Choroid plexus epithelial cell (primary cell): ENCODE results near the gene PIK3R5.

Source experiments
- DNase-seq: peaks from one replicate; pipeline ENCODE4 v3.0.0-alpha.2; 2010; ENCODE audit warnings: low read depth
- H3K4me3 ChIP-seq: 2 replicates; pipeline ENCODE4 v1.5.1; 2011; ENCODE audit warnings: low read depth, mild to moderate bottlenecking, control low read depth, low read length, moderate library complexity
- TF ChIP-seq, protein P1 (sequence below): conservative IDR thresholded peaks from 2 replicates; pipeline ENCODE4 v1.5.1; 2011; ENCODE audit warnings: low read depth, mild to moderate bottlenecking, control low read depth, inconsistent platforms, low read length, moderate library complexity

PIK3R5 gene

DNA sequence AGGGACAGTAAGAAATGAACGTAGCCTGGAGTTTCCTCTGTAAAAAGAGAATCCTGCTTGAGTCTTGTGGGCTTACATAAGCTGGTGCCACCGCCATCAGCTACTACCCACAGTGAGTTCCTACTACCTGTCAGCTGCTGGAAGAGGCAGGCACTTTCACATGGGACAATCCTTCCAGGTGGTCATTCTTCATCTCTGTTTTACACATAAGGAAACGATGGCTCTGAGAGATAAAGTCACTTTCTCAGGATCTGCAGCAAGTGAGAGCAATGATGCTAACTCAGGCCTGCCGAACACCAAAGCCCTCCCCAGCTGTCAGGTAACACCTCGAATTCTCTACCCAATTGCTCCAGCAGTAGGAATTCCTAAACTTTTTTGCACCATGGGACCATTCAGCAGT lies 26.6 kb downstream of the PIK3R5 start:
- DNase-seq: no peak
- no peak overlapping the region for H3K4me3 ChIP-seq
- TF ChIP-seq, protein P1, sequence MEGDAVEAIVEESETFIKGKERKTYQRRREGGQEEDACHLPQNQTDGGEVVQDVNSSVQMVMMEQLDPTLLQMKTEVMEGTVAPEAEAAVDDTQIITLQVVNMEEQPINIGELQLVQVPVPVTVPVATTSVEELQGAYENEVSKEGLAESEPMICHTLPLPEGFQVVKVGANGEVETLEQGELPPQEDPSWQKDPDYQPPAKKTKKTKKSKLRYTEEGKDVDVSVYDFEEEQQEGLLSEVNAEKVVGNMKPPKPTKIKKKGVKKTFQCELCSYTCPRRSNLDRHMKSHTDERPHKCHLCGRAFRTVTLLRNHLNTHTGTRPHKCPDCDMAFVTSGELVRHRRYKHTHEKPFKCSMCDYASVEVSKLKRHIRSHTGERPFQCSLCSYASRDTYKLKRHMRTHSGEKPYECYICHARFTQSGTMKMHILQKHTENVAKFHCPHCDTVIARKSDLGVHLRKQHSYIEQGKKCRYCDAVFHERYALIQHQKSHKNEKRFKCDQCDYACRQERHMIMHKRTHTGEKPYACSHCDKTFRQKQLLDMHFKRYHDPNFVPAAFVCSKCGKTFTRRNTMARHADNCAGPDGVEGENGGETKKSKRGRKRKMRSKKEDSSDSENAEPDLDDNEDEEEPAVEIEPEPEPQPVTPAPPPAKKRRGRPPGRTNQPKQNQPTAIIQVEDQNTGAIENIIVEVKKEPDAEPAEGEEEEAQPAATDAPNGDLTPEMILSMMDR: no peak

DNA sequence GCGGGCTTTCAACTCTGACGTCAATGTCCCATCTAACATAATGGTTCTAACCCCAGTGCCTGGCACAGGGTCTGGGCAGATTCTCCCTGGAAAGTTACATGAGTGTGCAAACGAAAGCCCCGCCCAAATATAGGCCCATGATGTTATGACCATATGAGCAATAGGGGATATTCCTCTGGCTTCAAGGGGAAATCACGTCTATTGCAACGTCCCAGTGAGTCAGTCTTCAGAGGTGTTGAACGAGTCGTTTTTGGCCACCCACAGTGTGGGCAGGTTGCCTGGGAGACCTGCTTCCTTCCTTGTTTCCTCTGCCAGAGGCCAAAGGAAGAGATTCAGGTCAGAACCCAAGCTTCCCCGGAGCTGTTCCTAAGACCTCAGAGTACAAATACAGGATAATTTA lies 30.3 kb downstream of the PIK3R5 start:
- no peak overlapping the region for H3K4me3 ChIP-seq
- TF ChIP-seq, protein P1: no peak
- DNase-seq: no peak

DNA sequence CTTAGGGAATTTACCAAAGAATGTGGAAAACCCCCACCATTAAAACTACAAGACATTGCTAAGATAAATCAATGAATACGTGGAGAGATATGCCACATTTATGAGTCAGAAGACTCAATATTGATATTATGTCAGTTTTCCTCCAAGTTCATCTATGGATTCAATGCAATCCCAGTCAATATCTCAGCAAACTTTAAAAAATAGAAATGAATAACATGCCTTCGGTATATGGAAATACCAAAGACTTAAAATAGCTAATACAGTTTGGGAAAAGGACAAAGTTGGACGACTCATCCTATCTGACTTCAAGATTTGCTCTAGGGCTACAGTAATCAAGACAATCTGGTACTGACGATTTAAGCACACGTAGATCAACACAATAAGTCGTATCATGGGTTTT lies 31.2 kb downstream of the PIK3R5 start:
- TF ChIP-seq, protein P1: no peak
- no peak for DNase-seq
- H3K4me3 ChIP-seq: no peak overlapping the region

- TF ChIP-seq, protein P1: no peak
- no peak for DNase-seq
- no peak overlapping the region for H3K4me3 ChIP-seq
Observed at GRCh38 chr17:8930649-8931048, 34.9 kb downstream of the PIK3R5 start.

DNA sequence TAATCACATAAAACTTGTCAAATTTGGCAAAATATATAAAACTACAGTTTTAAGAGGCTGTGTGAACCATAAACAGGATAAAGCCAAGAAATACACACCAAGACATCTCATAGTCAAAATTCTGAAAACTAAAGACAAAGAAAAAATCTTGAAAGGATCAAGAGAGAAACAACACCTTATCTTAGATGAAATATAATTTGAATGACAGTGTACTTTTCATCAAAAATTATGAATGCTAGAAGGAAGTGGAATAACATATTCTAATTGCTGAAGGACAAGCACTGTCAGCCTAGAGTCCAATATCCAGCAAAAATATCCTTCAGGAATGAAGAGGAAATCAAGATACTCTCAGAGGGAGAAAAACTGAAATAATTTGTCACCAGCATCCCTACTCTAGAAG lies 37.2 kb downstream of the PIK3R5 start:
- no peak overlapping the region for H3K4me3 ChIP-seq
- TF ChIP-seq, protein P1: no peak

GRCh38 chr17:8927395-8927794 lies 38.1 kb downstream of the PIK3R5 start:
- DNase-seq: no peak
- TF ChIP-seq, protein P1: no peak
- no peak overlapping the region for H3K4me3 ChIP-seq

More for the DNA sequence above, 37.2 kb downstream of the PIK3R5 start:
- DNase-seq: no peak

DNA sequence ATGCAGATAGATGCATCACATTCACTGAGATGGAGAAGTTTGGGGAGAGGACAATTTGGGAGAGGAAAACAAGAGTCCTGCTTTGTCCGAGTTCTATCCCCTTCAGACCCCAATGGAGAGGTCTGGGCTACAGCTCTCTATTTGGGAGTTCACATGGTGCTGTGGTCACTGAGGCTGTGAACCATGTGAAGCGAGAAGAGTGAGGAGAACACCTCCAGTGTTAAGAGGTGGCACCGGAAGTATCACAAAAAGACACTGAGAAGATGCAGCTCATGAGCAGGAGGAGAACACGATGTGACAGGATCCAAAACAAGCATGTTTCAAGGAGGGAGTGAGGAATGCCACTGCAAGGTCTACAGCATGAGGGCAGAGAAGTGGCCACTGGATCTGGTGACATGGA lies 39.7 kb downstream of the PIK3R5 start:
- no peak for DNase-seq
- TF ChIP-seq, protein P1: no peak
- H3K4me3 ChIP-seq: no peak overlapping the region
